GM19397 (cell line): ENCODE measurements around the gene GHRHR.

Experiments
- ATAC-seq: cut with Tn5 transposase; IDR thresholded peaks from one replicate; pipeline ENCODE4 v1.9.1; 2021; ENCODE audit warnings: mild to moderate bottlenecking, moderate library complexity; ENCODE audit not compliant: unreplicated experiment

The GHRHR gene

DNA sequence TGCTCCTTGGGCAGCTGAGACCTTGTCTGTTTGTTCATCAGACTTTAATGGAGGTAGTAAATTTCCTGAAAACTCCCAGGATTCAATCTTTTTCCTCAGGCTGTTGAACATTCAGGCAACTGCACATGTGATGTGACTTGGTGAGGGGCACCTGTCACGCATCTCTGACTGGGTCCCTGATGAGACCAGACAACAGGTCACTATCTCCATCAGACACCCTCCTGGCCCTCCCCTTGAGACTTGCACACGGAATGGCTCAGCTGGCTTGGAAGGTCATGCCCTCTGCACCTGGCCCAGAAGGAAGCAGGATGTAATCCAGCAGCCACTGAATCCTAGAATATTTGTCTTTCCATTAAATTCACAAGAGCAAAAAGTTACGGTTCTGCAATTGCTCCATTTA is 36.2 kb upstream of the GHRHR start:
- ATAC-seq = no peak

DNA sequence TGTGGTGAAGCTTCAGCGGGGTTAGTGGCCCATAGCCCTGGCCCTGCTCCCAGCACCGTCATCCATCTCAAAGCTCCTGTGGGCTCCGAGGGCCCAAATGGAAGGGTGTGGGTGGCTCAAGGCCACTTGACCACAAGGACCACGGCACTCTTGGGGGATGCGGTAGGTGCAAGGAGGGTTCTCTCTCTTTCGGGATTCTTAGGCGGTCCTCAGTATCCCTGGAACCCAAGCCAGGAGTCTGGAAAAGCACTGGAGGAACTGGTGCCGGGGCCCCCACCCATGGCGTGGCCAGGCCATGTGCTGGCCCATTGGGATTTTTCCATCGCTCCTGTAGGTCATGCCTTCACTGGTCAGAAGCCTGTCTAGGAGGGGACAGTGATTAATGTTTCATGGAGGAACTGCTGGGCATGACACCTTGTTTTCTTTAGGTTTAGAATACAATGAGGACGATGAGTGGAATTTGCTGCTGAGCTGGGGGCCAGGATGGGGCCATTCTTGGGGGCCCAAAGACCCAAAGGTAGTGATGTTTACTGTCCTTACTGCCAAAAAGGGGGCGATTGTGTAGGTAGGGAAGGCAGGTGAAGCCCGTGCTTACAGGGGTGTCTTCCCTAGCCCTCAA is 35.4 kb upstream of the GHRHR start:
- no peak for ATAC-seq

DNA sequence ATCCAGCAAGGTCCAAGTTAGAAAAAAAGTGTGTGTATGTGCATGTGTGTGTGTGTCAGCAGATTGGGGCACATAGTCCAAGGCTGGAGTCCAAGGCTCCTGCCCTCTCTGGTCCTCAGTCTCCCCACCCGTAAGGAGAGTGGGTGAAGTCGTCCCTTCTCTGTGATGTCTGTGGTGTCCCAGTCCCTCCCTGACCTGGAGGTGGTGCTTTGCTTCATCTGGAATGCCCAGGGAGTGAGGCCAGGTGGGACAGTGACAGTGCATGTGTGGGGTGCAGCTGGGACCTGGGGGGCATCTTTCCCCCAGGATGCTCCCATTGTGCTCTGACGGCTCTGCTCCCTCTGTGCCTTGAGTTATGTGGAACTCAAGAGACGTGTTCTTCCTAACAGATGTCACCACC is 34.1 kb upstream of the GHRHR start:
- no peak for ATAC-seq

DNA sequence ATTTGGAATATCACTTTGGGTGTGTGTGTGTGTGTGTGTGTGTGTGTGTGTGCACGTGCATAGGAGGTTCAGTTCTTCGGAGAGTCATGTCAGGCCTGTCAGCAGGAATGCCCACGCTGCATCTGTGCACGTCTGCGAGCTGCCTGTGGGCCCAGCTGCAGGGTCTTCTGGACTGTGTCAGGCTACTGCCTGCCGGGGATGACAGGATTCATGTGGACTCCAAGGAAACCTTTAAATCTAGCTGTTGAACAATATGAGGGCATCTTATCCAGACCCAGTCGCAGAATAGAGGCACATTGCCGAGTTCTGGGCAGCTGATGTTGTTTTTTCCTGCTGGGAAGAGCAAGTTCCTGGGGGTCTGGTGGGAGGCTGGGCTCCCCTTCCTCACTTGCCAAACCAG is 33.1 kb upstream of the GHRHR start:
- no peak for ATAC-seq

DNA sequence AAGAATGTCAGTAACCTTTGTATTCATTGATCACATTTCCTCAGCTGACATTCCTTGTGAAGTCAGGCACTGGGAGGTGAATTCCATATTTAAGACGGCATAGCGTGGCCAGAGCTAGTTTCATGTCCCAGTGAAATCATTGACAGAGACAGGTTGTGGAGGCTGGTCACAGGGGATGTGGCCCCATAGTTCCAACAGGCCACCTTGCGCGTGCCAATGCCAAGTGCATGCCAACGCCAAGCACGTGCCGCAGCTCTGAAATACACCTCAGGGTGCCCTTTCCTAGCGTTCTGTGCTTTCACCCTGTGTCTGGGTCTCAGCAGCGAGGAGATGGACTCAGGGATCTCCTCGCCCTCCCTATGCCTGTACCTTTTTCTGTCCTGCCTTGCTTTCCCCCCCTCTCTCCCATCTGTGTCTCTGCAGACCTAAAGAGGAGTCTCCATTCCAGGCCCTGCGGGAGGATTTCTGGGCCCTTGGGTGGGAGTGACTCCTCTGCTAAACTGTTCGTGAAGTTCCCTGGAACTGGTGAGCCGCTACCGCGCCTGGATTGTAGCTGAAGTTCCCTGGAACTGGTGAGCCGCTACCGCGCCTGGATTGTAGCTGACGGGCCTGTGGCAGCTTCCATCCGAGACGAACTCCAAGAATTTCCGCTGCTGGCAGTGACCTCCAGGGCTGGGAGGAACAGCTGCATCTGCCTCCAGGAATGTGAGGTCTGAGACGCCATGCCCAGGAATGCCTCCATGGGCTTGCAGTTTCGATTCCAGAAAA is 32.4 kb upstream of the GHRHR start:
- ATAC-seq = no peak

DNA sequence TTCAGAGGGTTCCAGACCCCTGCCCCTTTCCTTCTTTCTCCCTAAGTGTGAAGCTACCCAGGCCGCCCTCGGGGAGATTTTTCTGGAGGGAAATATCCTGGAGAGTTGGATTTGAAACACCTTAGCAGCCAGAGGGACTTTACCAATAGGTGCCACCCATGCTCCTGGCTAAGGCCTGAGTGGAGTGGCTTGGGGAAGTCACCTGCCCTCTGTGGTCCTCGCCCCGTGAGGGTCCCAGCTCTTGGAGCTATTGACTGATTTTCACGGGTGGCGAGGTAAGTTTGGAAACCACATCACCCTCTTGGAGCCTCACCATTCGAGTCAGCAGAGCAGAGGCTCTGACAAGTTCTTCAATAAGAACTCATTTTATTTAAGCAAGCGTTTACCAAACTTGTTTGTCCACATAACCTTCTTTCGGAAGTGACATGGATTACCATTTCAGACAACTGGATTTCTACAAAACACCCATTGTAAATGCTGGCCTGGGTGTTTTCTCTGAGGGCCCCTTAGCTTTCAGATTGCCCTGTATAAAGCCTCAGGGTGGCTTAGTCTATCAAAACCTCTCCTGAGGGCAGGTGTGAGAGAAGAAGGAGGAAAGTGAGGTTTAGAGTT is 31.7 kb upstream of the GHRHR start:
- no peak for ATAC-seq

DNA sequence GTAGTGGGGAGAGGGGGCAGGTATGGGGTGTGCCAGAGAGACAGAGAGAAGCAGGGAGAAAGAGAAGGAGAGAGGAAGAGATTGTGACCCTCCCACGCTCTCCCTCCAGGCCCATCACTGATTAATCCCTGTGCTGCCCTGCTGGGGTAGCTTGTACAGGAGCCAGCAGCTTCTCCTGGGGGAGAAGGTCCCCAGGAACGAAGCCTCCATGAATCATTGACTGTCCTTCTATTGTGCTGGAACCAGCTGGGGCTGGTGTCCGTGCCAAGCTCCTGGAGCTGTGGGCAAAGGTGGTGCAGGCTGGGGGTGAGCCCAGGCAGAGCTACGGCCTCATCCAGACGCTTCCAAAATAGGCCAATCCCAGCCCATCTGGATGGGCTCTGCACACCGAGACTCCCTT is 31.2 kb upstream of the GHRHR start:
- no peak for ATAC-seq

DNA sequence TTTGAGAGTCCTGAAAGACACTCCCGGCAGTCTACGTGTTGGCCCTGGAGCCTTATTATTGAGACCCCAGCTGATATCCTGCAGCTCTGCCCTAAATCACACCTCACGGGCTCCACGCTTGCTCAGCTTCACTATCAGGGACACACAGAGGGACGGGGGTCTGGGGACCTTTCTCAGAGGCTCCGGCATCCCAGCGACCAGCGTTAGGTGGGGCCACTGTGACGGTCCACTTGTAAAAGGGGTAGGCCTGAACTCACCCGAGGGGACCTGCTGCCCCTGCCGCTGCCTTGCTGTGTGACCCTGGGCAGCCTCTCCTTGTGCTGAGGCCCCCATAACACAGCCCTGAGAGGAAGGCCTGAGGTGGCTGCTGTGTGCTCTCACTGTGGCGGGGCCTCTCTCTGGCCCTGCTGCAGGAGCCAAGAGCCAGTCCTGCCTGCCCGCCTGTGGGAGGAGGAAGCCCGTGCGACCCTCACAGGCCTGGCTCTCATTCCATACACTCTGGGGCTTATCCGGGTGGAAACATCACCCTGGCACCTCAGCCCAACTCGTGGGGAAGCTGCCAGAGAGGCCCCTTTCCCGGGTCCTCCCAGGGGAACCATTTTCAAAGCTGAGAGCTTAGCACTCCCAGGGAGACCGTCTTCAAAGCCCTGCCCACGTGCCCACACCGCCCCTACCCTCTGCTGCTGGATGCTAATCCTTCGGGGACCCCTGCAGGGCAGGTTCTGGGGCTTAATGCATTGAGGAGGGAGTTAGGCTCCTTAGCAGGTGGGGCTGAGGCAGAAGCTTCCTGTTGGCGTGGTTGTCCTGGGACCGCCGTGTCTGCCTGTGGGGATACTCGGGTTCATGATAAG is 30.4 kb upstream of the GHRHR start:
- ATAC-seq = no peak

DNA sequence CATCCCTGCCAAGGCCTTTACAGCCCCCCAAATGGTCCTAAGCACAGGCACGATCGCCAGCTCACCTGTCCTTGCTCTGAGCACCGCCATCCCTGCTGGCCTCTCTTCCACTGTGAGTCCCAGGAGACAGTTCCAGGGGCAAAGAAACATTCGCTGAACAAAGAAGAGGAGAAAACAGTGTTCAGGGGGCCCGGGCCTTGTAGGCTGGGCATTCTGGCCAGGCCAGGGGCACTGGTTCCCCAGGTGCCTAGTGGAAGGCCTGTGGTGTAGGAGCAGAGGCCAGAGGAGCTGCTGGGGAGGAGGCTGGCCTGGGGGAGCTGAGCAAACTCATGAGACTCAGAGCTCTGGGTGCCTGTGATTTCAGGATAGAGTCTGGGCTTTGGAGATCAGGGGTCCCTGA is 29.5 kb upstream of the GHRHR start:
- ATAC-seq = no peak

DNA sequence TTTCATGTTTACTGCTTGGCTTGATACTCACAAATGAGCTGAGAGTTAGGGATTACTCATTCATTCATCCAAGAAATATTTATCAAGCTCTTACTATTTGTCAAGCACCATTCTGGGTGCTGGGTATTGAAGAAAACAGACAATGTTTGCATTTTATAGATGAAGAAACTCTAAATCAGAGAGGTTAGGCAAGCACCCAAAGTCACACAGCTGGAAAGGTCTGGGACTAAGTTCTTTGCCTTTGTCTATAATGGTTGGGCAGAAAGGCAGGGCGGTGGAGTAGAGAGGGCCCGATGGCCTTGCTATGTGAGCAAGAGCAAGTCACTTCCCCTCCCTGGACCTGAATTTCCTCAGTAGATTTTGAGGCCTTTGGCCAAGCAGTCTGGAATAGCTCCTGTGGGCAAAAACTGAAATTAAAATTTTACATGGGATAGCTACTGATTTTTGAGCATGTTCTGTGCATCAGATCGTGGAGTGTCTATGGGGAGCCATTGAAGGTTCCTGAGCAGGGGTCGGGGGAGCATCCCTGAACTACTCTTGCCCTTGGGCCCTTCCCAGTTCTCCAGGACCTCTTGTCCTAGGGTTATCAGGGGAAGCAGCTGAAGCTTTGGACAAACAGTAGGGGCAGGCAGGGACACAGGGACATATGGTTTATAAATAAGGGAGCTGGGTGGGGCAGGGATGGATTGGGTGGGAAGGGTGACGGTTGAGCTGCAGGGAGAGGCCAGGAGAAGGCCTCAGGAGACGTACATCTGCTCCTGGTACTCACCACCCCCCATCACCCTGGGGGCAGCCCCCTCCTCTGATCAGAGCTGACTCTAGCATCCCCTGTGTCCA is 28.8 kb upstream of the GHRHR start:
- ATAC-seq = no peak

DNA sequence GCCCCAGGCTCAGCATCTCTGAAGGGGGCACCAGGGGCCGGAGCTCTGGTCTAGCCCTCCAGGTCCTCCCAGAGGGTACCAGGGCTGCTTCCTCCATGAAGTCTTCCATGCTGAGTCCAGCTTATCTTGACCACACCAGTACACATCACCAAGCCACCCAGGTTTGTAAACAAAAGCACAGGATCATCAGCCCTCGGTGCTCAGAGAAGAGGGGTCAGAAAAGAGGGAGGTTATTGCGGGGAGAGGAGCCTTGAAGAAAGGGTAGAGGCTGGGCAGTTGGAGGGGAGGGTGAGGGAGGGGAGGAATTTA is 28.2 kb upstream of the GHRHR start:
- no peak for ATAC-seq

DNA sequence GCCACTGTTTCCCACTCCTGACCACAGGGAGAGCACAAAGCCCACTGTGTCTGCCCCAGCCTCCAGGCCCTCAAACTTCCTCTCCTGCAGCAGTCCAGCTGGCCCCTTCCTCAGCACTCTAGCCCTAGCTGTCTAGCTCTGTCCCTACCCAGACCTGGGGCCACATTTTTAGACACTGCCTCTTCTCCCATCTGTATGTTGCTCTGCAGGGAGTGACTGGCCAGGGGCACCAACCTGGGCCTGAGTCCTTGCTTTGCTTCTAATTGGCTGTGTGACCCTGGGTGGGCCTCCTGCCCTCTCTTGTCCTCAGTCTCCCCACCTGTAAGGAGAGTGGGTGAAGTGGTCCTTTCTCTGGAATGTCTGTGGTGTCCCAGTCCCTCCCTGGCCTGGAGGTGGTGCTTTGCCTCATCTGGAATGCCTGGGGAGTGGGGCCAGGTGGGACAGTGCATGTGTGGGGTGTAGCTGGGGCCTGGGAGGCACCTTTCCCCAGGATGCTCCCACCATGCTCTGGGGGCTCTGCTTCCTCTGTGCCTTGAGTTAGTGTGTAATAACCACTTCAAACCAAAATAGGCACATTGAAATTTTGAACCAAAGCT is 27.0 kb upstream of the GHRHR start:
- ATAC-seq = no peak

DNA sequence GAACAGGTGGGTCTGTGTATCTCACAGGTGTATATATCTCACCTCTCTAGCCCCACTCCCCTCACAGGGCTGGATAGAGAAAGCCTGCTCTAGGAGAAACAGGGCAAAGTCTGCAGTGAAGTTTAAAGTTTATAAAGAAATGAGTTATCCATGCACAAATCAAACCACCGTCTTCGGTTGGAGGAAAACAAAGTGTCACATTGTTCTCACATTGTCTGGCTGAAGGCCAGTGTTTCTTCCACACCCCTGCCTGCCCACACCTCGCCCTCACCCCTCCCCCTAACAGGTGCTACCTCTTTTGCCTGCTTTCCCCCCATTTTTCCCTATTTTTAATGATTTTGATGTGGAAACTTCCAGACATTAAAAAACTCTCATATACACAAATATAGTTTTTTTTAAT is 26.3 kb upstream of the GHRHR start:
- no peak for ATAC-seq

DNA sequence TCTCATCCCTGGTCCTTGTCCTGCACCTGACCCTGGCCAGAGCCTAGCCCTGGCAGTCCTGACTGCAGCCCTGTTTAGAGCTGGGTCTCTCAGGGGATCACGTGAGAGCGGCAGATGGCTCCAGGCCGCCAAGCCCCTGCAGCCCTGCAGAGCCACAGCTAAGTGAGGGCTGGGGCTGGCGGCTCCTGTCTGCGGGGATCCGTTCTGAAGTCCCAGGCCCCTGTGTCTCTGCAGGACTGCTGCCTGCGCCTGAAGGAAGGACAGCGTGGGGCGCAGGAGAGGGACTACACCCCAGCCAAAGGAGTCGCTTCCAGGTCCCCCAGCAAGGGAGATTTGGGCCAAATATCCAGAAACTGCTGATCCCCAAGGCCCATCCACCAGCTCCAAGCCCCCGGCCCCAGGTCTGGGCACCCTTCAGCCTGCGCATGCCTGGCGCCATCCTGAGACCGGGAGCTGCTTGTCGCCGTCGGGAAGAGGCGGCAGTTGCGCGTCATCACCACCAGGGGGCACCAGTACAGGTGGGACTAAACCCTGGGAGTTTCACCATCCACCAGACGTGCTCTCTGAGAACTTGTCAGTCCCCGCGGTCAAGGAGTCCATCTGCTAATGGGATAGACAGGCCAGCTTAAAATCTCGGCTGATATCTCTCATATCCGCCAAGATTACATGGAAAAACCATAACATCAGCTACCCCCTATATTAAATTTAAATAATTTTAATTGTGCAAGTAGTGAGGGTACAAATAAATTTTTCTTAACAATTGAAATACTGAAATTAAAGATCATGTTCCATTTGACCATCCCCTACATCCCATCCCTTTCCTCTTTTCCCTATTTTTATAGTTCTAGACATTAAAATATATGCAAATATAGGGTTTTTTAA is 25.1 kb upstream of the GHRHR start:
- ATAC-seq = peak; percentile 81

DNA sequence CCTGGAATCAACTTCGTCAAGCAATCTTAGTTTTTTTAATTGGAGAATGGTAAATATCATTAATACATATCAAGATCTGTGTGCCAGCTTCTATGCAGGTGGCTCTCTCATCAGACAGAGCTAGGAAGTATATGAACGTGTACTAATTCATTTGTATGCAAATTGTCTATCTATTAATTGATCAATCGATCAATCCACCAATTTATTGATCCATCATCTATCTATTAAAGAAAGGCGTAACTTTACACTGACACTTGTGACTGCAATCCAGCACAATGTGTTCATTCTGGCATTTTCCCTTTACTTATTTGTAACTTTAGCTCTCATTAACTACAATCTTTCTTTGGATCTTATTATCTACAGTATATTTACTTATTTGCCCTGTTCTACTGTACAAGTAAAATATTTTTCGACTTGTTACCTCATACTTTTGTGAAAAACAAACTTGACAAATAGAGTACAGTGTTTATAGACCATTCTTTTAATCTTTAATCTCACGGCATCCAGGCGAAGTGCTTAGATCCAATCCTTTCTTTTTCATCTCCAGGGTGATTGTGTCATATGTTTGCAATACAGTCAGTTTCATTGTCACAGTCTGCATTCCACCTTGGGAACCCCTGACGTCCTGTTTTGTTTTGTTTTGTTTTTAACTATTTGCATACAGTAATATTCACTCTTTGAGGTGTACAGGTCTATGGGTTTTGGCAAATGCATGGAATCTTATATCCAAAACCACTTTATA is 22.0 kb upstream of the GHRHR start:
- no peak for ATAC-seq

DNA sequence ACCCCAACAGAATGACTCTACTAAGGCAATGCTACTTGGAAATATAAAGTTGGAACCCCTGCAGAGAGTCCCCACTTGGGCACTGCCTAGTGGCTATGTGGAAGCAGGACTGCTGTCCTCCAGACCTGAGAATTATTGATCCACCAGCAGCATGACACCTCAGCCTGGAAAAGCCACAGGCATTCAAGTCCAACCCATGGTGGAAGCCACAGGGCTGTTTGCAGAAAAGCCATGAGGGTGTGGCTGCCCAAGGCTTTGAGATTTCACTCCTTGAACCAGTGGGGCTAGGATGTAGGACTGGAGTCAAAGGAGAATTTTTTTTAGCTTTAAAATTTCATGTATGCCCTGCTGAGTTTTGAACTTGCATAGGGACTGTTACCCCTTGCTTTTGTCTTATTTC is 13.6 kb upstream of the GHRHR start:
- no peak for ATAC-seq

DNA sequence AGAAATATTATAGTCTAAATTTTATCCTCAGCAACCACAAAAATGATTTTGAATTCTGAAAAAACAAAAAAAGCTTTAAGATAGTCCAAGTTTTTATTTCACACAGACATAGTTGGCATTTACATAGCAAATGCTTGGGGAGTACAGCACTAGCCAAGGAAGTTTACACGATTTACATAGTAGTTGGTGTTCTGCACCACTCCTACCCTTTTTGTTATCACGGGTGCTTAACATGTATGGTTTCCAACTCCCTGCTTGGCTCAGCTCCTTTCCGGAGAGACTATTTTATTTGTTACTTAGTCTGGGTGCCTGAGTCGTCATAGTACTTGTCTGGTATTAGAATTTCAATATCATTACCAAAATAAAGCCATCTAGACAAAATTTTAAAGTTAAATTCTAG is 8.8 kb upstream of the GHRHR start:
- no peak for ATAC-seq

DNA sequence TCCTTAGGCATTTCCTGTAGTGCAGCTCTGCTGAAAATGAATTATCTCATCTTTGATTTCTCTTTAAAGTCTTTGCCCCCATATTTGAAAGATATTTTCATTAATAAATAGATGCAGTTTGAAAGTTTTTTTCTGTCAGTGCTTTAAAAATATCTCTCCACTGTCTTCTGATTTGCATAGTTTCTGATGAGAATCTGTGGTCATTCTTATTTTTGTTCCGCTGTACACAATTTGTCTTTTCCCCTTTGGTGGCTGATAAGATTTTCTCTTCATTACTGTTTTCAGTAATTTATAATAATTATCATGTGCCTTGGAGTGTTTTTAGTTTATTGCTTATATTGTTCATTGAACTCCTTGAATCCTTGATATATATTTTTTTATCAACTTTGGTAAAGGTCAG is 7.0 kb upstream of the GHRHR start:
- ATAC-seq = no peak

DNA sequence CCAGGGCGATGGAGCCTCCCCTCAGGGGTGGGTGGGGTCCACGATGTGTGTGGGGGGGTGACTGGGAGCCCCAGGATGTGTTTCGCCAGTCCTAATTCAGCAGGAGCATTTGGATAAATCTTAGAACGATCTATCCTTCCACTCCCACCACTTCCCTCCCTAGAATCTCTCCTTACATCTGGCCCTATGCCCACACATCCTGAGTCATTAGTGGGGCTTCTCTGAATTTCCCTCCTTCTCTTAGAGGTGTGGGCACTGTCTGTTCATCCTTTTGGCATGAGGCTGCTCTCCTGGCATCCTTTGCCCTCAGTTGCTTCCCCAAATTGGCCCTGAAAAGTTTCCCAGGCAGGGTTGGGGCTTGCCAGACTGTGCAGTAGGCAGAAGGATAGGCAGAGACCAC is 1.6 kb downstream of the GHRHR start:
- no peak for ATAC-seq
